Measurements from ENCODE around the gene PLCB1.
"Not testable (repeated sequence)": the region's sequence is repeated elsewhere in the genome, so short reads cannot be mapped to it uniquely, and the experiment has no call there.

The PLCB1 gene

GRCh38 chr20:8370774-8371173 is 238.7 kb downstream of the PLCB1 start:
- no peak for DNase-seq (ENCODE audit: low spot score)

GRCh38 chr20:8372824-8373380 is 240.8 kb downstream of the PLCB1 start:
- DNase-seq (ENCODE audit: low spot score), result no peak

GRCh38 chr20:8373579-8373978 is 241.5 kb downstream of the PLCB1 start:
- DNase-seq (ENCODE audit: low spot score), result no peak

- DNase-seq (ENCODE audit: low spot score), result no peak
Observed at GRCh38 chr20:8375898-8376297, 243.8 kb downstream of the PLCB1 start.

GRCh38 chr20:8376940-8377339 is 244.9 kb downstream of the PLCB1 start:
- DNase-seq (ENCODE audit: low spot score), result no peak

- not testable (repeated sequence) for DNase-seq (ENCODE audit: low spot score)
Observed at GRCh38 chr20:8379125-8379524, 247.1 kb downstream of the PLCB1 start.

- DNase-seq (ENCODE audit: low spot score), result peak; percentile 33
Observed at GRCh38 chr20:8385247-8385646, 253.2 kb downstream of the PLCB1 start.

GRCh38 chr20:8386991-8387390 is 254.9 kb downstream of the PLCB1 start:
- no peak for DNase-seq (ENCODE audit: low spot score)

- DNase-seq (ENCODE audit: low spot score), result no peak
Observed at GRCh38 chr20:8388141-8388540, 256.1 kb downstream of the PLCB1 start.

GRCh38 chr20:8388707-8389106 is 256.6 kb downstream of the PLCB1 start:
- no peak for DNase-seq (ENCODE audit: low spot score)

- peak; percentile 29 for DNase-seq (ENCODE audit: low spot score)
Observed at GRCh38 chr20:8389381-8390036, 257.4 kb downstream of the PLCB1 start.

GRCh38 chr20:8390037-8390433 is 258.0 kb downstream of the PLCB1 start:
- no peak for DNase-seq (ENCODE audit: low spot score)

- no peak for DNase-seq (ENCODE audit: low spot score)
Observed at GRCh38 chr20:8390500-8390899, 258.4 kb downstream of the PLCB1 start.

- DNase-seq (ENCODE audit: low spot score), result no peak
Observed at GRCh38 chr20:8393381-8393780, 261.3 kb downstream of the PLCB1 start.

- DNase-seq (ENCODE audit: low spot score), result no peak
Observed at GRCh38 chr20:8394308-8394945, 262.4 kb downstream of the PLCB1 start.

GRCh38 chr20:8395956-8396355 is 263.9 kb downstream of the PLCB1 start:
- DNase-seq (ENCODE audit: low spot score), result no peak

- DNase-seq (ENCODE audit: low spot score), result no peak
Observed at GRCh38 chr20:8398263-8399051, 266.4 kb downstream of the PLCB1 start.

GRCh38 chr20:8399947-8400346 is 267.9 kb downstream of the PLCB1 start:
- no peak for DNase-seq (ENCODE audit: low spot score)

- DNase-seq (ENCODE audit: low spot score), result no peak
Observed at GRCh38 chr20:8400486-8400885, 268.4 kb downstream of the PLCB1 start.

- no peak for DNase-seq (ENCODE audit: low spot score)
Observed at GRCh38 chr20:8401556-8401955, 269.5 kb downstream of the PLCB1 start.

GRCh38 chr20:8402798-8403197 is 270.7 kb downstream of the PLCB1 start:
- DNase-seq (ENCODE audit: low spot score), result no peak

- no peak for DNase-seq (ENCODE audit: low spot score)
Observed at GRCh38 chr20:8404912-8405635, 273.0 kb downstream of the PLCB1 start.

All from D341Med (cell line).